ENCODE measurements around the gene CBL.
A peak's percentile ranks its signal among the peaks of the same experiment; 100 is the strongest.
"Not testable (repeated sequence)": the region's sequence is repeated elsewhere in the genome, so short reads cannot be mapped to it uniquely, and the experiment has no call there.

CBL gene

DNA sequence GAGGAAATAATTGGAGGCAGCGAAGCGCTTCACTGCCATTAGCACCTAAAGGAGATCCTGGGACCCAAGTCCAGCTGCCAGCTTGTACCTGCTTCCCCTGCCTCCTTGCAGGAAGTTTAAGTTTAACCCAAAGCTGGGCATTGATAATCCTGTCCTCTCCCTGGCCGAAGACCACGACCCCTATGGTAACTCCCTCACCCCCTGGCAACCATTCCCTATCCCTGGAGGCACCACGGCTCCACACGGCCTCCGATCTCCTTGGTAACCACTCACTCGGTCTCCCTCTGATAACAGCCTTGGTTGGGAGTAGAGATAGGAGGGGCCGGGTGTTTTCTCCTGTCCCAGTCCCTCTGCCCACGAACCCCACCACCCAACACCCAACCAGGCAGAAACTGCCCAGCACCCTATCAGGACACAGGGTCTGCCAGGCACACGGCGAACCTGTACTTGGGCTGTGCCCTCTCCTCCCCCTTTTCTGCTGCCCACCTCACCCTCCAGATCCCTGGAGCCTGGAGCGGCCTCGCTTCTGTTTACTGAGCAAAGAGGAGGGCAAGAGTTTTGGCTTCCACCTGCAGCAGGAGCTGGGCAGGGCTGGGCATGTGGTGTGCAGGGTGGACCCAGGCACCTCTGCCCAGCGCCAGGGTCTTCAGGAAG, 20.0 kb upstream of the CBL start:
- FAIRE-seq: no peak

GRCh38 chr11:119187123-119187892, 18.8 kb upstream of the CBL start:
- no peak for FAIRE-seq

GRCh38 chr11:119188067-119188466, 18.1 kb upstream of the CBL start:
- no peak for FAIRE-seq

- FAIRE-seq: no peak
These were observed 17.3 kb upstream of the CBL start for GRCh38 chr11:119188887-119189286.

DNA sequence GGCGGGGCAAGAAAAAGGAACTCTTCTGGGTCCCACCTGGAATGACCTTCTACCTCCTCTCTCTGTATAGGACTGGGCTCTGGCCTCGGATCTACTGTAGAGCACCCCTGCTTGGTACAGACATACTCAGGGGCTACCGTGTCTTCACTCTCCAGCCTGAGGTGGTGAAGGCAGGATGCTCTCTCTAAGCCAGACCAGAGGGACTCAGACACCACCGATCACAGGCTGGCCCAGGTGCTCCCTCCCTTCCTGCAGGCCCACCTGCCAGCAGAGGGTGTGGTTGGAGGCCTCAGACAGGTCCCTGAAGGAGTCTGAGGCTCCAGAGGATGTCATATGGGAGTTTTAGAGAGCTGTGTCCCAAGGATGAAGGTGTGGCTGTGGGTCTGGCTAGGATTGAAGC, 16.7 kb upstream of the CBL start:
- no peak for FAIRE-seq

GRCh38 chr11:119190531-119190930, 15.6 kb upstream of the CBL start:
- FAIRE-seq: no peak

- FAIRE-seq: not testable (repeated sequence)
These were observed 14.9 kb upstream of the CBL start for GRCh38 chr11:119191265-119191664.

DNA sequence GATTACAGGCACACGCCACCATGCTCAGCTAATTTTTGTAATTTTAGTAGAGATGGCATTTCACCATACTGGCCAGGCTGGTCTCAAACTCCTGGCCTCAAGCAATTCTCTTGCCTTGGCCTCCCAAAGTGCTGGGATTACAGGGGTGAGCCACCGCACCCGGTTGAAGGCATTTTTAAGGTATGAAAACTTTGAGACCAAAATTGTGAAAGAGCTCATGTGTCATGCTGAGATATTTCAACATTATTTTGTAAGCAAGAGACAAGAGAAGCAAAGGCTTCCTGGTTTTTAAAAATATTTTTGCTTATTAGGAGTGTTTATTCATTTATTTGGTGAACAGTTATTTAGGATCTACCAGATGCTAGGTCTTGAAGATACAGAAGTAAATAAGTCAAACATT, 14.0 kb upstream of the CBL start:
- no peak for FAIRE-seq

- FAIRE-seq: no peak
These were observed 13.1 kb upstream of the CBL start for GRCh38 chr11:119193001-119193400.

DNA sequence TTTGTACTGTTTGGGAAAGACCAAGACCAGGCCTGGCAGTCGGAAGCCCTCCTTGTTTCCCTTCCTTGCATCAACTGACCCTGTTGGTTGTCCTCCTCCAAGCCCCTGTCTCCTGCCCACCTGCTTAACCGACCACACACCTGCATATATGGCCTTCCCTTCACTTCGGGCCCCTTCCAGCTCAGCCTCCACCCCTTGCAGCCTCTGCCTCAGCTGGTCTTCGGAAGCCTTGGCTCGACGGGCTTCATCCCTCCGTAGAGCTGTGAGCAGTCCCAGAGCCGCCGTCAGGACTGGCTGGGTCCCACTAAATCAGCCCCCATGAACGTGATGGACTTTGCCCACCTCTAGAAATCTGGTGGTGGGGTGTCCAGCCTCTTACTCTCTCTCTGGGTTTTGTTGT, 12.5 kb upstream of the CBL start:
- no peak for FAIRE-seq

GRCh38 chr11:119194811-119195440, 11.2 kb upstream of the CBL start:
- no peak for FAIRE-seq

GRCh38 chr11:119195680-119196079, 10.5 kb upstream of the CBL start:
- peak; percentile 79 for FAIRE-seq

GRCh38 chr11:119196833-119197483, 9.2 kb upstream of the CBL start:
- FAIRE-seq: peak; percentile 96

DNA sequence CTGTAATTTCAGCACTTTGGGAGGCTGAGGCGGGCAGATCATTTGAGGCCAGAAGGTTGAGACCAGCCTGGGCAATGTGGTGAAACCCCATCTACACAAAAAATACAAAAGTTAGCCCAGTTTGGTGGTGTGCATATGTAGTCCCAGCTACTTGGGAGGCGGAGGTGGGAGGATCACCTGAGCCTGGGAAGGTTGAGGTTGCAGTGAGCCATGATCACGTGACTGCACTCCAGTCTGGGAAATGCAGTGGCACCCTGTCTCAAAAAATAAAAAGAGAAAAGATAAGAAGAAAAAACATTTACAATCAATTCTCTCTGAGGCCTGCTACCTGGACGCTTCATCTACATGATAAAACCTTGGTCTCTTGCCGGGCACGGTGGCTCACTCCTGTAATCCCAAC, 7.2 kb upstream of the CBL start:
- FAIRE-seq: no peak

DNA sequence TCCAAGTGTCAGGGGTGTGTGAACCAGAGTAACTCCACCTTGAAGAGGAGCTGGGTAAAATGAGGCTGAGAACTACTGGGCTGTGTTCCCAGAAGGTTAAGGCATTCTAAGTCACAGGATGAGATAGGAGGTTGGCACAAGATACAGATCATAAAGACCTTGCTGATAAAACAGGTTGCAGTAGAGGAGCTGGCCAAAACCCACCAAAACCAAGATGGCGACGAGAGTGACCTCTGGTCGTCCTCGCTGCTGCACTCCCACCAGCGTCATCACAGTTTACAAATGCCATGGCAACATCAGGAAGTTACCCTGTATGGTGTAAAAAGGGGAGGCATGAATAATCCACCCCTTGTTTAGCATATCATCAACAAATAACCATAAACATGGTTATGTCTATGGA, 4.9 kb upstream of the CBL start:
- FAIRE-seq: not testable (repeated sequence)

- no peak for FAIRE-seq
These were observed 3.6 kb upstream of the CBL start for GRCh38 chr11:119202554-119202953.

- FAIRE-seq: no peak
These were observed 2.1 kb upstream of the CBL start for GRCh38 chr11:119204066-119204465.

GRCh38 chr11:119205080-119205479, 1.1 kb upstream of the CBL start:
- FAIRE-seq: no peak

- FAIRE-seq: no peak
These were observed 624 bp downstream of the CBL start for GRCh38 chr11:119206511-119207414.

- no peak for FAIRE-seq
These were observed 1.3 kb downstream of the CBL start for GRCh38 chr11:119207415-119207960.

GRCh38 chr11:119209186-119209585, 3.0 kb downstream of the CBL start:
- no peak for FAIRE-seq

GRCh38 chr11:119210050-119210449, 3.9 kb downstream of the CBL start:
- no peak for FAIRE-seq
